HEK293 (cell line): ENCODE data around the gene LAMTOR1.

ENCODE experiments used
- ZNF791 ChIP-seq: fragments of 450-650 bp; formaldehyde crosslinking; IDR thresholded peaks from 2 replicates; pipeline ENCODE4 v1.5.1; 2016; ENCODE audit warnings: missing biosample characterization, missing genetic modification characterization
- TF ChIP-seq, protein P1 (sequence below): fragments of 450-650 bp; formaldehyde crosslinking; optimal IDR thresholded peaks from 2 replicates; pipeline ENCODE3; 2016; ENCODE audit warnings: missing biosample characterization, mild to moderate bottlenecking, missing genetic modification characterization
- TF ChIP-seq, protein P2 (sequence below): sonication (generic); formaldehyde crosslinking; IDR thresholded peaks from 2 replicates; pipeline ENCODE4 v1.8.1; 2022; ENCODE audit warnings: mild to moderate bottlenecking, moderate library complexity, missing genetic modification reagents

DNA sequence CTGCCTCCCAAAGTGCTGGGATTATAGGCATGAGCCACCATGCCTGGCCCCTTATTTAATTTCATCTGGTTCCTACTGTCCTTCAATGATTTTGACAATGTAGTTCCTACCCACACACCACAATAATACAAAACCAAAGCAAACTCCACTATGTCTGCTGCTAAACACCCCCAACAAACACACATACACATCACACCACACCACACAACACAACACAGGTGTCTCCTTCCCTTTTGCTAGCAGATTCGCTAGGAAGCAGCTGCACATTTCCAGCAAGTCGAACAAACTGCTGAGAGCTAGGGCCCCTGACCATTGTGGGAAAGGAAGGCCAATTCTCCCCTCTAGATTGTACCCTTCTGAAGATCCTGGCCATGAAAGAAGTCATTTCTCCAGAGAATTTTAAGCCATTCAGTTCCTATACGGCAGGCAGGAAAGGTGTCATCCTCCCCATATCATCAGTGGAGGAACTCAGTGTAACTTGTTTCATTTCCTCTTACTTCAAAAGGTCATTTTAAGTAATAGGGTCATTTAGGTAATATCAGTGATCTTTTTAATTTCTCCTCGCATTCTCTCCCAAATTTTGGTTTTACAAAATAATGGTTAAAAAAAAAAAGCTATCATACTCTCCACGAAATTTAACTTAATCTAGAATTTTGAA is 41.2 kb downstream of the LAMTOR1 start:
- TF ChIP-seq ZNF791: no peak
- TF ChIP-seq, protein P1, sequence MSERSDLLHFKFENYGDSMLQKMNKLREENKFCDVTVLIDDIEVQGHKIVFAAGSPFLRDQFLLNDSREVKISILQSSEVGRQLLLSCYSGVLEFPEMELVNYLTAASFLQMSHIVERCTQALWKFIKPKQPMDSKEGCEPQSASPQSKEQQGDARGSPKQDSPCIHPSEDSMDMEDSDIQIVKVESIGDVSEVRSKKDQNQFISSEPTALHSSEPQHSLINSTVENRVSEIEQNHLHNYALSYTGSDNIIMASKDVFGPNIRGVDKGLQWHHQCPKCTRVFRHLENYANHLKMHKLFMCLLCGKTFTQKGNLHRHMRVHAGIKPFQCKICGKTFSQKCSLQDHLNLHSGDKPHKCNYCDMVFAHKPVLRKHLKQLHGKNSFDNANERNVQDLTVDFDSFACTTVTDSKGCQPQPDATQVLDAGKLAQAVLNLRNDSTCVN (tag by site-specific recombination): no peak
- TF ChIP-seq, protein P2, sequence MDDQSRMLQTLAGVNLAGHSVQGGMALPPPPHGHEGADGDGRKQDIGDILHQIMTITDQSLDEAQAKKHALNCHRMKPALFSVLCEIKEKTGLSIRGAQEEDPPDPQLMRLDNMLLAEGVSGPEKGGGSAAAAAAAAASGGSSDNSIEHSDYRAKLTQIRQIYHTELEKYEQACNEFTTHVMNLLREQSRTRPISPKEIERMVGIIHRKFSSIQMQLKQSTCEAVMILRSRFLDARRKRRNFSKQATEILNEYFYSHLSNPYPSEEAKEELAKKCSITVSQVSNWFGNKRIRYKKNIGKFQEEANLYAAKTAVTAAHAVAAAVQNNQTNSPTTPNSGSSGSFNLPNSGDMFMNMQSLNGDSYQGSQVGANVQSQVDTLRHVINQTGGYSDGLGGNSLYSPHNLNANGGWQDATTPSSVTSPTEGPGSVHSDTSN: no peak
